SJSA1 (cell line): ENCODE data around the gene ZNF593OS. TPM values are rescaled to one million over a fixed set of nuclear protein-coding genes. Genes with fewer than 3 reads are reported as not detected.

Experiments
- DNase-seq, 2 experiments: peaks; one replicate each; pipeline ENCODE4 v3.0.0-alpha.2; 2015 to 2020; ENCODE audit warnings: low spot score in 2 of 2, low read depth in 1 of 2
- H3K27ac ChIP-seq: fragments of 250-450 bp; sonication (Bioruptor Pico); 2 replicates; pipeline ENCODE4 v1.5.1; 2020; ENCODE audit warnings: mild to moderate bottlenecking, moderate library complexity
- H3K27me3 ChIP-seq: fragments of 250-450 bp; sonication (Bioruptor Pico); replicated peaks from 2 replicates; pipeline ENCODE4 v1.5.1; 2020; ENCODE audit warnings: mild to moderate bottlenecking, moderate library complexity
- H3K36me3 ChIP-seq: fragments of 250-450 bp; sonication (Bioruptor Pico); 2 replicates; pipeline ENCODE4 v1.5.1; 2020; ENCODE audit warnings: mild to moderate bottlenecking
- H3K4me1 ChIP-seq: fragments of 250-450 bp; sonication (Bioruptor Pico); replicated peaks from 2 replicates; pipeline ENCODE4 v1.6.1; 2021; ENCODE audit warnings: mild to moderate bottlenecking
- H3K4me3 ChIP-seq: fragments of 250-450 bp; sonication (Bioruptor Pico); 2 replicates; pipeline ENCODE4 v1.5.1; 2020; ENCODE audit warnings: mild to moderate bottlenecking
- H3K9me3 ChIP-seq: fragments of 250-450 bp; sonication (Bioruptor Pico); replicated peaks from 2 replicates; pipeline ENCODE4 v1.5.1; 2020; ENCODE audit warnings: mild to moderate bottlenecking
- total RNA-seq: library from RNA; depleted of rRNA; stranded (reverse); fragments of >200 nt; shearing (Covaris generic); gene quantifications from 2 replicates; pipeline ENCODE4 v1.2.3, GENCODE V29; 2014

Gene ZNF593OS
- total RNA-seq, 1 experiment from 2014 or later: 0.24 TPM

DNA sequence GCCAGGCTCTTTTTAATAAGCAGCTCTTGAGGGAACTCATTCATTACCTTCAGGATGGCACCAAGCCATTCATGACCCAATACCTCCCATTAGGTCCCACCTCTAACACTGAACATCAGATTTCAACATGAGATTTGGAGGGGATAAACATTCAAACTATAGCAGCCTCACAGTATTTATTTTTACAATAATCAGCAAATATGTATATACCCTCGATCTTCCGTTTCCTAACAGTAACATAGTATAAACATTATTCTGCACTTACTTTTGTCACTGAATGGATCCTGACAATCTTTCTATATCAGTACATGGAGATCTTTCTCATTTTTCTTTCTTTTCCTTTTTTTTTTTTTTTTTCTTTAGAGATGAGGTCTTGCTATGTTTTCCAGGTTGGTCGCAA is 24.2 kb upstream of the ZNF593OS start:
- DNase-seq: no peak
- no peaks in the 10 kb centered on the region for H3K9me3 ChIP-seq
- no peak overlapping the region for H3K27ac ChIP-seq
- no peaks in the 10 kb centered on the region for H3K36me3 ChIP-seq
- no peak overlapping the region for H3K4me3 ChIP-seq
- no peaks in the 10 kb centered on the region for H3K27me3 ChIP-seq
- H3K4me1 ChIP-seq: no peaks in the 10 kb centered on the region

DNA sequence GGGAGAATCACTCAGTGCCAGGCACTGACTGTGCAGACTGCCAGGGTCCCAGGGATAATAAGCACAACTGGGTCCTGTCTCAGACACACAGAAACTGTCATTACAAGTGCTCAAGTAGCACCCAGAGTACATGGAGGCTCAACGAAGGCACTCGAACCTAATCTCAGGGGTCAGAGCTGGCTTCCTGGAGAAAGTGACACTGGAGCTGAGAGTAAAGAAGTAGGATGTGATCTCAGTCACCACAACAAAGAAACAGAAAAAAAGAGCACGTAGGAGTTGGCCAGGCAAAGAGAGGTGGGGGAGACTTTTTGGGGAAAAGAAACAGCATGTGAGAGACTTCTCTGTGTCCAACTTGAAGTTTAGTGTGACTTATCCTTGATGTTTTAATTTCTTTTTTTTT is 20.1 kb upstream of the ZNF593OS start:
- H3K9me3 ChIP-seq: no peaks in the 10 kb centered on the region
- DNase-seq: no peak
- H3K4me1 ChIP-seq: no peaks in the 10 kb centered on the region
- no peaks in the 10 kb centered on the region for H3K36me3 ChIP-seq
- H3K4me3 ChIP-seq: no peak overlapping the region
- H3K27ac ChIP-seq: no peak overlapping the region
- no peaks in the 10 kb centered on the region for H3K27me3 ChIP-seq

DNA sequence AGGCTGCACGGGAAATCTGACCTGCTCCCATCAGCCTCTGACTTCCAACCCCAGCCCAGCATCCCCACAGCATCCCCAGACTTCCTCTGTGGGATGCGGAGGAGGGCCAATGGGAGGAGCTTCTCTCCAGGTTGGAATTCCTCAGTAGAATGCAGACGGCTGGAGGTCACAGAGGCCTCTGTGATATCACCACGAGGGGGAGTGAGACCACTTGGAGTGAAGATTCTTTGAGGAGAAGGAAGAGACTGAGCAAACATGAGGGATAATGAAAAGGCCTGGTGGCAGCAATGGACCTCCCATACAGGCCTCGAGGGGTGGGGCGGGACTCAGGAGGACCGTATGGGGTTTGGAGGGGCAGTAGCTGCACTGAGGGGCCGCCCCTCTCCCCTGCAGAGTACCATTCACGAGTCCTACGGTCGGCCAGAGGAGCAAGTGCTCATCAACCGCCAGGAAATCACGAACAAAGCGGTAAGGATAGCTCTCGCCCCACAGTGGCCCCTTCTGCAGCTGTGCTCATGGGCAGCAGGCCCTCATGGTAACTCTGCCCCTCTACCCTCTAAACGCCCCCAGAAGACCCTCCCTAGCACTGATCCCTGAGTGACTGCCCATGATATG is 18.8 kb upstream of the ZNF593OS start, which contains the start of gene CATSPER4:
CATSPER4 (plus strand) TSS at position 230 of the 615 bp plus-strand sequence; CDS start at position 256, 26 bp downstream.
- H3K4me1 ChIP-seq: no peaks in the 10 kb centered on the region
- no peak within 1 kb of the TSS for H3K4me3 ChIP-seq
- peak; percentile 55 to 64 for DNase-seq
- no peaks in the 10 kb centered on the region for H3K27me3 ChIP-seq
- no peak within 1 kb of the TSS for H3K27ac ChIP-seq
- no peaks in the 10 kb centered on the region for H3K36me3 ChIP-seq
- no peaks in the 10 kb centered on the region for H3K9me3 ChIP-seq

GRCh38 chr1:26189751-26190275 is 18.2 kb upstream of the ZNF593OS start:
- H3K36me3 ChIP-seq: no peaks in the 10 kb centered on the region
- H3K27me3 ChIP-seq: no peaks in the 10 kb centered on the region
- no peak for DNase-seq
- no peaks in the 10 kb centered on the region for H3K4me1 ChIP-seq
- no peak overlapping the region for H3K27ac ChIP-seq
- no peaks in the 10 kb centered on the region for H3K9me3 ChIP-seq
- no peak overlapping the region for H3K4me3 ChIP-seq

DNA sequence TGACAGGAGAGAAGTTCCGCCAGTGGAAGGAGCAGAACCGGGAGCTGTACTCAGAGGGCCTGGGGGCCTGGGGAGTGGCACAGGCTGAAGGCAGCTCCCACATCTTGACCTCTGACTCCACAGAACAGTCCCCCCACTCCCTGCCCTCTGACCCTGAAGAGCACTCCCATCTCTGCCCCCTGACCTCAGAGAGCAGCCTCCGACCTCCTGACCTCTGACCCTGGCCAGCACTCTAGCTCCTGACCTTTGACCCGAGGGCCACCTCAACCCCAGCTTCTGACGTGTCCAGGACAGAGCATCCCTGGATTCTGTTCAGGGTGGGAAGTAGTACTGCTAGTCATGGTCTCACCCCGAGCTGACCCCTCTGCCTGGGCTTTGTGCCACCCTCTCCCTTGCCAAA is 17.7 kb upstream of the ZNF593OS start:
- Histone ChIP-seq H3K36me3 (no peaks in the 10 kb centered on the region), H3K9me3 (no peaks in the 10 kb centered on the region), H3K27me3 (no peaks in the 10 kb centered on the region)

GRCh38 chr1:26188477-26188876 is 16.8 kb upstream of the ZNF593OS start:
- no peak overlapping the region for H3K4me3 ChIP-seq
- H3K9me3 ChIP-seq: no peaks in the 10 kb centered on the region
- H3K4me1 ChIP-seq: no peaks in the 10 kb centered on the region
- no peaks in the 10 kb centered on the region for H3K36me3 ChIP-seq
- DNase-seq: no peak
- no peak overlapping the region for H3K27ac ChIP-seq
- no peaks in the 10 kb centered on the region for H3K27me3 ChIP-seq

More for the DNA sequence above, 17.7 kb upstream of the ZNF593OS start:
- H3K4me1 ChIP-seq: no peaks in the 10 kb centered on the region
- no peak for DNase-seq
- no peak overlapping the region for H3K27ac ChIP-seq
- H3K4me3 ChIP-seq: no peak overlapping the region

GRCh38 chr1:26187882-26188281 is 16.2 kb upstream of the ZNF593OS start:
- H3K36me3 ChIP-seq: no peaks in the 10 kb centered on the region
- DNase-seq: no peak
- H3K9me3 ChIP-seq: no peaks in the 10 kb centered on the region
- H3K27me3 ChIP-seq: no peaks in the 10 kb centered on the region
- H3K4me1 ChIP-seq: no peaks in the 10 kb centered on the region
- H3K4me3 ChIP-seq: no peak overlapping the region
- no peak overlapping the region for H3K27ac ChIP-seq

DNA sequence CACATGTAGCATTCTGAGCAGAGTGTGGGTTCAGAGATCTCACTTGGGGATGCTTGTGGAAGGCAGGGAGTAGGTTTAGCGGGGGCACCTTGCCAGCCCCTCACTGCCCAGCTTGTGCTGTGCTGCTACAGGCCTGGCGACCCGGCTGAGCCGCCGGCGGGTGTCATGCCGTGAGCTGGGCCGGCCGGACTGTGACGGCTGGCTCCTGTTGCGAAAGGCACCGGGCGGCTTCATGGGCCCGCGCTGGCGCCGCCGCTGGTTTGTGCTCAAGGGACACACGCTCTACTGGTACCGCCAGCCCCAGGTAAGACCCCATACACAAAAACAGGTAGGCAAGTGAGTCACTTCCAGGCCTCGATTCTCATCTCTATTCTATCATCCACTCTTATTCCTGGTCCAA is 13.3 kb upstream of the ZNF593OS start:
- Histone ChIP-seq H3K36me3 (no peaks in the 10 kb centered on the region), H3K4me3 (no peak overlapping the region), H3K9me3 (no peaks in the 10 kb centered on the region), H3K27me3 (no peaks in the 10 kb centered on the region), H3K27ac (no peak overlapping the region), H3K4me1 (no peaks in the 10 kb centered on the region)
- no peak for DNase-seq

DNA sequence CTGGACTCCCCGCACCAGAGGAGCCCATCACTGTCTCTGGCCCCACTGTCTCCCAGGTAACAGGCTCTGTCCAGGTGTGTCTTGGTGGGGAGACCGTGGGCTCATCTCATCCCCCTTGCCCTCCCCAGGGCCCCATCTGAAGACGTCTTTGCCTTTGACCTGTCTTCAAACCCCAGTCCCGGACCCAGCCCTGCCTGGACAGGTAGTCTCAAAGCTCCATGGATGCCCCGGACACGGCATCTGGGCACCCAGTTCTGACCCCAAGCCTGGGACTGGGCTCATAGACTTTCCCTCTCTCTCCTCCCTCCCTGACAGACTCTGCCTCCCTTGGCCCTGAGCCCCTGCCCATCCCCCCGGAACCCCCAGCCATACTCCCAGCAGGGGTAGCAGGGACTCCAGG is 12.5 kb upstream of the ZNF593OS start:
- Histone ChIP-seq H3K9me3 (no peaks in the 10 kb centered on the region), H3K4me1 (no peaks in the 10 kb centered on the region), H3K27ac (no peak overlapping the region), H3K4me3 (no peak overlapping the region), H3K27me3 (no peaks in the 10 kb centered on the region), H3K36me3 (no peaks in the 10 kb centered on the region)
- no peak for DNase-seq

DNA sequence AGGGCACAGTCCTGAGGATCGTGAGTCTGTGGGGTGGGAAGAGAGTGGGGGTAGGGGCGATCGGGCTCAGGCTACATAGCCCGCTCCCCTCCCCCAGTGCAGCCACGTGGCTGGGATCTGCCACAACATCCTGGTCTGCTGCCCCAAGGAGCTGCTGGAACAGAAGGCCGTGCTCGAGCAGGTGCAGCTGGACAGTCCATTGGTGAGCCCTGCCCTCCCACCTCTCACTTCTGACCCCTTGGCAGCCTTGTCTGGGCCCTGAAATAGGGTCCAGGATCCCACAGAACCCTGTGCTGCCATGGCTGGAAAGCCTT is 10.7 kb upstream of the ZNF593OS start:
- Histone ChIP-seq H3K4me3 (no peak overlapping the region), H3K9me3 (no peaks in the 10 kb centered on the region), H3K4me1 (no peaks in the 10 kb centered on the region), H3K27ac (no peak overlapping the region), H3K27me3 (no peaks in the 10 kb centered on the region), H3K36me3 (no peaks in the 10 kb centered on the region)
- no peak for DNase-seq

DNA sequence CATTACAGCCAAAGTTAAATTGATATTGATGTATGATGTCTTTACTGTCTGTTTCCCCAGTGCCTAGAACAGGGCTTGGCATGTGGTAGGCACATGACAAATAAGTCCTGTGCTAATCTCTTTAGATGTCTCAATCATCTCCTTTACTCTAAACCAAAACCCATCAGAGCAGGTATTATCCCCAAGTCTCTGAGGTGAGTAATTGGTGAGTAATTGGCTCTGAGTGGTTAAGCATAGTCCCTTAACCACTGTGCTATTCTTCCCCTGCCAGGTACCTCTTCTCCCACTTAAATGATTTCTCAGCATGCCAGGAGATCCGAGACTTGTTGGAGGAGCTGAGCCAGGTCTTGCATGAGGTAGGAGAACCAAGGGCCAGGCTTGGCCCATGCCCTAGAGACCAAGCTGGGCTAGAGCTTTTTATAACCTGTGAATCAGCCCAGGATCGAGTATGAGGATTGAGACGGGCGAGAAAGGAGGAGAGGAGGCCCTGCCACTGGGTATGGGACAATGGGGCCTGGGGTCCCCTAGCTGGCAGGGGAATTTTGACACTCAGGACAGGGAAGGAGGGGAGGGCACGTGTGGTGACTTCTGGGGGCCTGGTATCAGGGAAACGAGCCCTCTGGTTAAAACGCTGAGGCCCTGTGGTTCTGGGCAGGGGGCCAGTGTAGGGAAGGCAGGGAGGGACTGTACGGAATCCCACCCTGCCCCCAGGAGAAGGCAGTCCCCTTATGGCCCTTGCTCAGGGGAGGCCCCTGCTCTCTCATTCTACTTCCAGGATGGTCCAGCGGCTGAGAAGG is 10.2 kb upstream of the ZNF593OS start:
- Histone ChIP-seq H3K4me3 (no peak overlapping the region), H3K4me1 (no peaks in the 10 kb centered on the region), H3K9me3 (no peaks in the 10 kb centered on the region), H3K27ac (no peak overlapping the region), H3K36me3 (no peaks in the 10 kb centered on the region), H3K27me3 (no peaks in the 10 kb centered on the region)
- DNase-seq: no peak

- H3K9me3 ChIP-seq: no peaks in the 10 kb centered on the region
- H3K27me3 ChIP-seq: no peaks in the 10 kb centered on the region
- H3K27ac ChIP-seq: no peak overlapping the region
- no peak overlapping the region for H3K4me3 ChIP-seq
- DNase-seq: no peak
- H3K4me1 ChIP-seq: no peaks in the 10 kb centered on the region
- no peaks in the 10 kb centered on the region for H3K36me3 ChIP-seq
Measured at GRCh38 chr1:26180010-26180506, 8.4 kb upstream of the ZNF593OS start.

- no peak for DNase-seq
- no peaks in the 10 kb centered on the region for H3K36me3 ChIP-seq
- H3K27me3 ChIP-seq: no peaks in the 10 kb centered on the region
- no peaks in the 10 kb centered on the region for H3K9me3 ChIP-seq
- H3K27ac ChIP-seq: no peak within 1 kb of the TSS
- no peak within 1 kb of the TSS for H3K4me3 ChIP-seq
- H3K4me1 ChIP-seq: no peaks in the 10 kb centered on the region
Measured at GRCh38 chr1:26177182-26177684, 5.6 kb upstream of the ZNF593OS start, which contains the start of gene CNKSR1. TSS of gene CNKSR1 (plus strand) at chr1:26177491. CDS start at chr1:26177548, 57 bp downstream.

DNA sequence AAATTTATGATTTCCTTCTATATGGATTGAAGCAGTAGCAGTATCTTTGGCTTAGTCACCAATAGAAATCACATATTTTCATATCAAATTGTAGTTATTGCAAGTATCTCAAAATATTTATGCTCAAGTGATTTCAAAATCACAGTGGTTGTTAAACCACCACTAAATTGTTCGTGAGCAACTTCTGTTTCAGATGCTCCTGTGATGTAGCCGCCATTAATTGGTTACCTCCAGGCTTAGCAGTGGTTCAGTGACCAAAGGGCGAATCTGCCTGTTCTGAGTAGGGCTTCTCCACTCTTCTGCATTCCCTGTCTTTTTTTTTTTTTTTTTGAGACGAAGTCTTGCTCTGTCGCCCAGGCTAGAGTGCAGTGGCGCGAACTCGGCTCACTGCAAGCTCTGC is 3.7 kb upstream of the ZNF593OS start:
- Histone ChIP-seq H3K4me1 (peaks cover 9% of the 10 kb centered on the region), H3K36me3 (peaks cover 15% of the 10 kb centered on the region), H3K4me3 (no peak overlapping the region), H3K9me3 (no peaks in the 10 kb centered on the region), H3K27ac (no peak overlapping the region), H3K27me3 (no peaks in the 10 kb centered on the region)
- DNase-seq: no peak
